ENCODE results near the gene KRTAP5-2. TPM values are rescaled to one million over a fixed set of nuclear protein-coding genes. Genes with fewer than 3 reads are reported as not detected.
A peak's percentile ranks its signal among the peaks of the same experiment; 100 is the strongest.

KRTAP5-2 gene
- total and polyA plus RNA-seq, 2 of the 8 experiments (the other 6 are each of a cell fraction or from before 2014, with no cell fraction given): not detected

DNA sequence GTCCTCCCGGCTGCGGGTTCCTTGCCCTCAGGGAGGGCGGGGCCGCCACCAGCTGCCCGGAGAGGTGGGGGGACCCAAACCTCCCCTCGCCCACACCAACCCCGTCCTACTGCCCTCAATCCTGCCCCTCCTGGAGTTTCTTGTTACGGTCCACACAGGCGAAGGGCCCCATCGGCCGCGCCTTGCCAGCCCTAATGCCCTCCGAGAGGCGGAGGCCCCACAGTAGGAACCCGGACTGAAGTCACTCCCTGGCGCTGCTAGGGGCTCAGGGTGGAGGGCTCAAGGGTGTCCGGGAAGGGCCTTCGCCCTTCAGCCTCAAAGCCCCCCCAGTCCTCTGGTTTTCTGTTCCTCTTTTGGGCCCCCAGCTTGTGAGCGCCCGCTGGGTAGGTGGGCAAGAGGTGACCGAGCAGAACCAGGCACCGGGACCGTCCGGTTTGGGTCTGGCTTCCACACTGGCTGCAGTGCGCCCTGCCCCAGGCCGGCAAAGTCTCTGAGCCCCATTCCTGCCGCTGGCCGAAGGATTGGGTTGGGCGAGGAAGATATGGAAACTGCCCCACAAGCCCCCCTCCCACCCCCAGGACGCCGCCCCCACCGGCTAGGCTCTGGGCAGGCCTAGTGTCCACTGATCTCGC, 50.5 kb downstream of the KRTAP5-2 start:
- no peak overlapping the region for H4K5ac ChIP-seq (ENCODE audit: insufficient read length, low read depth, low read length)
- no peaks in the 10 kb centered on the region for H3K79me1 ChIP-seq (ENCODE audit: low read depth, low read length)
- no peaks in the 10 kb centered on the region for H3K36me3 ChIP-seq (ENCODE audit: control insufficient read depth in 2 of 4, insufficient read depth in 4 of 4, low read length in 3 of 4)
- FAIRE-seq: no peak
- no peak overlapping the region for H2BK15ac ChIP-seq (ENCODE audit: low read length)
- POLR2A ChIA-PET (ENCODE audit: partially characterized antibody): interaction anchor here (0.6 to 5.4 kb wide), 12 partner anchors 11 to 34 kb away, joined by 3 to 60 read pairs (median 3); no protein-coding TSS in a partner anchor
- H3K18ac ChIP-seq (ENCODE audit: extremely low read depth, low read length): peak overlapping the region; percentile 24
- H3K23me2 ChIP-seq (ENCODE audit: low read depth, low read length): peaks cover 26% of the 10 kb centered on the region; the same call in 1 of the 2 replicates
- no peak overlapping the region; a peak in 1 of 7 replicates for H3K9ac ChIP-seq (replicated peaks in 1 of 4; ENCODE audit: extremely low read depth in 1 of 4, low read depth in 3 of 4, low read length in 3 of 4)
- H3K27ac ChIP-seq (ENCODE audit: low read depth, low read length): no peak overlapping the region
- no peak overlapping the region for H2AFZ ChIP-seq (ENCODE audit: low read length)
- TF ChIP-seq EZH2 (IDR thresholded peaks at IDR 0.05; ENCODE audit: low read depth, low read length, severe bottlenecking) (peak; percentile 40), EP300 (IDR thresholded peaks at IDR 0.05; ENCODE audit: borderline replicate concordance in 1 of 2, low read depth in 2 of 2, low read length in 2 of 2) (no peak), SUZ12 (IDR thresholded peaks at IDR 0.05; ENCODE audit: low read length) (peak; percentile 52; the same call in 1 of the 2 replicates), KDM4A (IDR thresholded peaks at IDR 0.05; ENCODE audit: low read depth, low read length, severe bottlenecking) (peak; percentile 12)
- H2AK5ac ChIP-seq (ENCODE audit: low read depth, low read length): no peak overlapping the region
- H3K56ac ChIP-seq (replicated peaks; ENCODE audit: insufficient read length, low read depth, low read length): no peak overlapping the region
- H2BK20ac ChIP-seq (ENCODE audit: low read length): no peak overlapping the region
- peaks cover 15 to 61% (median 44%) of the 10 kb centered on the region in 4 experiments for H3K27me3 ChIP-seq (replicated peaks in 1 of 4; ENCODE audit: control insufficient read depth in 3 of 4, extremely low read depth in 1 of 4, insufficient read depth in 3 of 4, low read length in 3 of 4)
- no peak overlapping the region for H3K23ac ChIP-seq (ENCODE audit: insufficient read length)
- peak in 1 of 2 experiments; percentile 67 for DNase-seq (ENCODE audit: low read depth in 1 of 2, low spot score in 2 of 2)
- H3K4ac ChIP-seq (replicated peaks; ENCODE audit: insufficient read length, low read depth, low read length): no peak overlapping the region
- no peak overlapping the region for H2BK120ac ChIP-seq (replicated peaks; ENCODE audit: low read depth, low read length)
- H4K91ac ChIP-seq (replicated peaks; ENCODE audit: insufficient read length, low read length): no peak overlapping the region
- peaks cover 3 to 24% (median 9%) of the 10 kb centered on the region in 4 experiments for H3K4me1 ChIP-seq (replicated peaks in 1 of 4; ENCODE audit: control insufficient read depth in 3 of 4, insufficient read depth in 4 of 4, low read length in 3 of 4)
- CTCF ChIA-PET (ENCODE audit: partially characterized antibody): interaction anchor here (0.8 to 7.2 kb wide), 16 partner anchors 9 to 277 kb away, joined by 3 to 144 read pairs (median 8); partner anchors contain the start of gene KRTAP5-5
- H3K4me3 ChIP-seq (ENCODE audit: extremely low read depth in 1 of 4, insufficient read depth in 2 of 4, low read depth in 3 of 4, low read length in 4 of 4): peak overlapping the region; percentile 26 to 64 (median 36); a peak in 6 of 8 replicates
- H4K8ac ChIP-seq (ENCODE audit: extremely low read depth, insufficient read depth, low read length): peak overlapping the region; percentile 57
- 21% methylated on average over 14 of the region's 33 CpGs; no CpG with 5 or more reads in 1 of the 2 experiments for WGBS, 2 experiments (ENCODE audit: extremely low coverage in 1 of 2, insufficient coverage in 1 of 2, insufficient read length in 1 of 2, insufficient replicate concordance in 2 of 2, low coverage in 1 of 2, low lambda C conversion rate in 2 of 2, missing lambda C conversion rate in 1 of 2)
- no peak overlapping the region; the same call in 1 of the 2 replicates for H2BK5ac ChIP-seq (ENCODE audit: low read depth, low read length)
- no peaks in the 10 kb centered on the region for H3K79me2 ChIP-seq (ENCODE audit: control insufficient read depth in 1 of 2, insufficient read depth in 2 of 2, low read length in 2 of 2)
- no peaks in the 10 kb centered on the region for H4K20me1 ChIP-seq (replicated peaks in 1 of 2; ENCODE audit: control insufficient read depth in 1 of 2, insufficient read depth in 2 of 2, low read length in 2 of 2)
- H3K4me2 ChIP-seq (ENCODE audit: insufficient read depth in 1 of 2, low read depth in 2 of 2, low read length in 2 of 2): peak overlapping the region; percentile 68 to 90
- H3K9me3 ChIP-seq (ENCODE audit: insufficient read depth in 2 of 2, low read depth in 1 of 2, low read length in 1 of 2): no peaks in the 10 kb centered on the region
- H2BK12ac ChIP-seq (ENCODE audit: low read depth, low read length): 0 out of 2 replicates have a peak overlapping the region, but pooled peaks have one; percentile 68
- no peak overlapping the region for H3K14ac ChIP-seq (ENCODE audit: insufficient read length)

Data from H1 (cell line).